ENCODE data around the gene TEFM.
"Not testable (repeated sequence)": the region's sequence is repeated elsewhere in the genome, so short reads cannot be mapped to it uniquely, and the experiment has no call there.

TEFM gene

GRCh38 chr17:30921544-30922196 is 15.6 kb upstream of the TEFM start, which contains the start of gene ADAP2:
Gene ADAP2 (plus strand): TSS chr17:30921945. CDS start chr17:30922015, 70 bp downstream.
- DNase-seq (ENCODE audit: low read depth) = no peak

DNA sequence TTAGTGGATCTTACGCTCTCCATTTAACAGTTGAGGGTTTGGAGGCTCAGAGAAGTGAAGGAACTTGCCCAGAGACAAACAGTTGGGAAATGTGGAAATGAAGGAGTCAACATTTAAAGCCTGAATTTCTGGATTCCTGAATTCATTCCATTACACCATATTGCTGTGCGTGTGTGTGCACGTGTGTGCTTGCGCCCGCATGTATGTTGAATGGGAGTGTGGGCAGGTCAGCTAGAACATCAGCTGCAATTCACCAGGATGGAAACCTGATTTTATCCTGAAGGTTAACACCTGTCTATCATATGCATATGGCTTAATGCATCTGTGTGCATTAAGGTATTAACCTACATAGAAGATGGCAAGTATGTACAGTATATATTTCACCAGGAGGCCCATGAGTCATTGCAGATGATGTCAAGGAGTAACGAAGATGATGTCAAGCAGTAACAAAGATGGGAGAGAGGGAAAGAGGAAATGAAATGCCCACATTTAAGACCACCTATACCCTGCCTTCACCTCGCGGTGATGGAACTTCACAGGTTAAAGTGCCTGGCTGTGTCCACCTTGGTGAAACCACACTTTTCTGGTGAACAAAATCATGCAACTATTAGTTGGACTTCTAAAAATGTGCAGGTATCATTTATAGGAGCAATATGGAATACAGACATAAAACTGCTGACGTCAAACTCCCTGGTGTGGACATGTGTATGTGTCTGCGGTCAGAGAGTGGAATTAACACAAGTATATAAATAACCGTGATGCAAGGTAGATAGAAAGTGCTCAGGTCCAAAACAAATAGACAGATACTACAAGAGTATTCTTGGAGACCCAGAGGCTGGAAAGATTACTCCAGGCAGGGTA is 14.9 kb upstream of the TEFM start:
- DNase-seq (ENCODE audit: low read depth) = no peak

GRCh38 chr17:30920282-30920681 is 14.2 kb upstream of the TEFM start:
- no peak for DNase-seq (ENCODE audit: low read depth)

DNA sequence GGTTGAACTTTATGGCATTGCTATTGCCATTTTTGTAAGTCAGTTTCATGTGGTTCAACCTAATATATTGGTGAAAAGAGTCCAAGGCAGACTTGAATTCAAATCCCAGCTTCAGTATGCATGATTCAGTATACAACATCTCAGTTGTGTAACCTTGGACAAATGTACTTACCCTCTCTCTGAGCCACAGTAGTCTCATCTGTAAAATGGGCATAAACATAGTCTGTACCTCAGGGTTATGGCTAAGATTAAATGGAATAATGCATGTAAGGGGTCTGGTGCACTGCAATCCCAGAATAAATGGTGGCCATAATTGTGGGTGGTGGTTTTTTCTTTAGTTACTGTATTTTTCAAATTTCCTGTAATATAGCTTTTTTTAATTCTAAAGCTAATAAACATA is 11.0 kb upstream of the TEFM start:
- no peak for DNase-seq (ENCODE audit: low read depth)

GRCh38 chr17:30915833-30916611 is 10.0 kb upstream of the TEFM start:
- no peak for DNase-seq (ENCODE audit: low read depth)

GRCh38 chr17:30913955-30914354 is 7.9 kb upstream of the TEFM start:
- DNase-seq (ENCODE audit: low read depth) = no peak

GRCh38 chr17:30910151-30910550 is 4.1 kb upstream of the TEFM start:
- DNase-seq (ENCODE audit: low read depth) = not testable (repeated sequence)

DNA sequence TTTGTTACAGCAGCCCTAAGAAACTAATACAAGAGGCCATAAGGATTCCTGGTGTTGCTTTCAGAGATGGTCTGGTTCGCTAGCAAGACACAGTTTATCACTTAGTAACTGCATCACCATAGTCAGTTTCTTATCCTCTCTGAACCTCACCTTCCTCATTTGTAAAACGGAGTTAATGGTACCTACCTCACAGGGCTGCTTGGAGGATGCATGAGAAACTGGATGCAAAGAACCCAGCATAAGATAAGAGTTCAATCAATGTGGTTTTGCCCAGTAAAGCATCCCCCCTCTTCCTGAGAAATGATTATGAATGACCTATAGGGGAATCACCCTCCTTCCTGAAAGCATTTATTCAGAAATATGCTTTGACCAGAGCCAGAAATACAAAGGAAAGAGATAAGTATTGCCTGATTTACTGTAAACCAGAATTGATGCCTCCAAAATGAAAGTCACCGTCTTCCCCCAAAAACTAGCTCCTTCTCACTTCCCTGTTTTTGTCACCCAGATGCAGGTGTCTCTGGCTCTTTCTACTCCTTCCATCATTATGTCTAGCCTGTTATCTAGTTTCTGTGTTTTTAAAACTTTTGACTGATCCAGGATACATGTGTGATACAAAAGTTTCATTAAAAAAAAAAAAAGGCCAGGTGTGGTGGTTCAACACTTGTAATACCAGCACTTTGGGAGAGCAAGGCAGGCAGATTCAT is 2.8 kb upstream of the TEFM start:
- DNase-seq (ENCODE audit: low read depth) = no peak

GRCh38 chr17:30905742-30906100 is 317 bp downstream of the TEFM start:
- no peak for DNase-seq (ENCODE audit: low read depth)

GRCh38 chr17:30897311-30897710 is 8.7 kb downstream of the TEFM start:
- DNase-seq (ENCODE audit: low read depth) = no peak

DNA sequence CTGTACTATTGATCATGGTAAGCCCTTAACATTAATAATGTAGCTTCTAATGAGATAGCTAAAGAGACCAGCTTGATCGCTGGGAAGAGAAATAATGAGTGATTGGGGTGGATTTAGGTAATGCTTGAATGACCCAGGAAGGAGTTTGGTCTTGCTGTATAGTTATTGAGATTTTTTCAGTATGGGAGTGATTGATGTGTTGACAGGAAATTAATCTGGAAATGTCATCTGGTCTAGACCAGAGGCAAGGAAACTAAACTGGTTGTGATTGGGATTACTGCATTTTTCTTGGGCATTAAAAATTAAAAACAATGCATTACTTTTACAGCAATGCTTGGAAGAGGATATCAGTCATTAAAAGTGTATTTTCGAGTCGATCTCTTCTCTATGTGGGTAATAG is 11.8 kb downstream of the TEFM start:
- DNase-seq (ENCODE audit: low read depth) = no peak

GRCh38 chr17:30886187-30886586 is 19.9 kb downstream of the TEFM start:
- DNase-seq (ENCODE audit: low read depth) = no peak

DNA sequence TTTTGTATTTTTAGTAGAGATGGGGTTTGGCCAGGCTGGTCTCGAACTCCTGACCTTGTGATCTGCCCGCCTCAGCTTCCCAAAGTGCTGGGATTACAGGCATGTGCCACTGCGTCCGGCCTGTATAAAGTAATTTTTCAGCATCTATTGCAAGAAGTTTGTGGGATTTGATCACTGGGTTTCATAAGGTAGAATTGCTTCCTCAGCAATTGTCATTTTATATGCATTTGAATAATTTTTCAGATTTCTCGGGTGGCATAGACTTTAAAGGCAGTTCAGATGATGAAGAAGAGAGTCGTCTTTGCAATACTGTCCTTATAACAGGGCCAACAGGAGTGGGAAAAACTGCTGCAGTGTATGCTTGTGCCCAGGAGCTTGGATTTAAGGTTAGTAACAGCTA is 37.0 kb downstream of the TEFM start:
- no peak for DNase-seq (ENCODE audit: low read depth)

DNA sequence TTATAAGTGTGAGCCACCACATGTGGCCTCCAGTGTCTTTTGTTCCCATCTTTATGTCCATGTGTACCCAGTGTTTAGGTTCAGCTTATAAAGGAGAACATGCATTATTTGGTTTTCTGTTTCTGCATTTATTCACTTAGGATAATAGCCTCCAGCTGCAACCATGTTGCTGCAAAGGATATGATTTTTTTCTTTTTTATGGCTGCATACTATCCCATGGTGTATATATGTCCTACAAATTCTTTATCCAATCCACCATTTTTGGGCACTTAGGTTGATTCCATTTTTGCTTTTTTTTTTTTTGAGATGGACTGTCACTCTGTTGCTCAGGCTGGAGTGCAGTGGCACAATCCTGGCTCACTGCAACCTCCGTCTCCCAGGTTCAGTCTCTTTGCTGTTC is 41.4 kb downstream of the TEFM start:
- DNase-seq (ENCODE audit: low read depth) = no peak

DNA sequence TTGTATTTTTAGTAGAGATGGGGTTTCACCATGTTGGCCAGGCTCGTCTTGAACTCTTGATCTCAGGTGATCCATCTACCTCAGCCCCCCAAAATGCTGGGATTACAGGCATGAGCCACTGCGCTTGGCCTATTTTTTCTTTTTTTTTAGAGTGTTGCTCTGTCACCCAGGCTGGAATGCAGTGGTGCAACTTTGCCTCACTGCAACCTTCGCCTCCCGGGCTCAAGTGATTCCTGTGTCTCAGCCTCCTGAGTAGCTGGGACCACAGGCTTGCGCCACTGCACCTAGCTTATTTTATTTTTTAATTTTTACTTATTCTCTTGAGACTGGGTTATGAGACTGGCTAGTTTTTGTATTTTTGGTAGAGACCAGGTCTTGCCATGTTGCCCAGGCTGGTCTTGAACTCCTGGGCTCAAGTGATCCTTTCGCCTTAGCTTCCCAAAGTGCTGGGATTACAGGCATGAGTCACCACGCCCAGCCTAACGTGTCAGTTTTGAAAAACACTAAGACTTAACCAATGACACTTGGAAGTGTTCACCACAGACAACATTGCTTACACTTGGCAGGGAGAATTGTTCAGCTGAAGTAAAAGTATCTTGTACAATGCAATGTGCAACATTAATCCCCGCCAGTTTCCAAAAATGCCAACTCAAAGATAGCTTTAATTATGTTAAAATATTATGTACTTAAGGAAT is 47.3 kb downstream of the TEFM start:
- DNase-seq (ENCODE audit: low read depth) = no peak

- DNase-seq (ENCODE audit: low read depth) = no peak
Measured at GRCh38 chr17:30854146-30854545, 51.9 kb downstream of the TEFM start.
